Measurements from ENCODE around the gene PRKCD.

DNA sequence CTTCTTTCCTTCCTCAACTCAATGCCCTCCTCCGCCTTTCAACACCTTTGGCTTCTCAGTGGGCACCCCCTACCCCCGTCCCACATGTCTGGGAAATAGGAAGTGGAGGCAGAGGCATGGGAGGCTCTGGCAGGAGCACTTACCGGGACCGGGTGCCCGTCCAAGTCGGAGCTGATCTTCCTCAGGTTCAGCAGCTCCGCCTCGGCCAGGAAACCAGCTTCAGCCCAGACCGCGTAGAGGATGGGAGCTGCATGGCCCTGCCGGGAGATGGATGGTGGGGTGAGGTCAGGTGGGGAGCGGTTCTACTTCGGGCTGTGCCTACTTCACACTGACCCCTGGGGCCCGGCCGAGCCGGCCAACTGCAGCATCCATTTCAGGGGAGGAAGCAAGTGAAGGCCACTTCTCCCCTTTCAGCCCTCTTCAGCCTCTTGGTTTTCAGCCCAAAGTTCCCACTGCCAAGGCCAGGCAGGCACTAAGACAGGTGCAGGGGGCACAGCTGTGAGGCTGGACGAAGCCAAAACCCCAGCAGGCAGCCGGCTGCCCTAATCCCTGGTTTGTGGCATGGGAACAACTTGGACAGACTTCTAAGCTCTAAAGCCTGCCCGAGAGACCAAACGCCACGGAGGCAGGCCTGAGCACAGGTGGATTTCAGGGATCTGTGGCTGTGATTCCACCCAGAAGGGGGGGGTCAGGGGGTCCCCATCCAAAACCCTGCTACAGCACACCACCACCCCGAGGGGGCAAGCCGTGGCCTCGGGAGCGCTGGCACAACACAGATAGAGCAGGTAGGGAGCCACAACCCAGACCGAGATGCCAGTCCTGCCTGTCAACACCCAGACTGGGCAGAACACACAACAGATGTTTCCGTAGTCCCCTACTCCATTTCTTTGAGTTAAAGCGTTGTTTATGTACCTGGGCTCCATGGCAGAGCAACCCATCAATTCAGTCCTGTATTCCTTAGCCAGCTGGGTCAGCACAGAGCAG, 80.3 kb downstream of the PRKCD start:
- TF ChIP-seq, protein P1, sequence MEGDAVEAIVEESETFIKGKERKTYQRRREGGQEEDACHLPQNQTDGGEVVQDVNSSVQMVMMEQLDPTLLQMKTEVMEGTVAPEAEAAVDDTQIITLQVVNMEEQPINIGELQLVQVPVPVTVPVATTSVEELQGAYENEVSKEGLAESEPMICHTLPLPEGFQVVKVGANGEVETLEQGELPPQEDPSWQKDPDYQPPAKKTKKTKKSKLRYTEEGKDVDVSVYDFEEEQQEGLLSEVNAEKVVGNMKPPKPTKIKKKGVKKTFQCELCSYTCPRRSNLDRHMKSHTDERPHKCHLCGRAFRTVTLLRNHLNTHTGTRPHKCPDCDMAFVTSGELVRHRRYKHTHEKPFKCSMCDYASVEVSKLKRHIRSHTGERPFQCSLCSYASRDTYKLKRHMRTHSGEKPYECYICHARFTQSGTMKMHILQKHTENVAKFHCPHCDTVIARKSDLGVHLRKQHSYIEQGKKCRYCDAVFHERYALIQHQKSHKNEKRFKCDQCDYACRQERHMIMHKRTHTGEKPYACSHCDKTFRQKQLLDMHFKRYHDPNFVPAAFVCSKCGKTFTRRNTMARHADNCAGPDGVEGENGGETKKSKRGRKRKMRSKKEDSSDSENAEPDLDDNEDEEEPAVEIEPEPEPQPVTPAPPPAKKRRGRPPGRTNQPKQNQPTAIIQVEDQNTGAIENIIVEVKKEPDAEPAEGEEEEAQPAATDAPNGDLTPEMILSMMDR (IDR thresholded peaks at IDR 0.05): no peak
- TF ChIP-seq POLR2A (IDR thresholded peaks at IDR 0.05) (no peak), EP300 (IDR thresholded peaks at IDR 0.05) (no peak), POLR2AphosphoS5 (IDR thresholded peaks at IDR 0.05) (no peak)
